Measurements from ENCODE around the gene TMCC1.

DNA sequence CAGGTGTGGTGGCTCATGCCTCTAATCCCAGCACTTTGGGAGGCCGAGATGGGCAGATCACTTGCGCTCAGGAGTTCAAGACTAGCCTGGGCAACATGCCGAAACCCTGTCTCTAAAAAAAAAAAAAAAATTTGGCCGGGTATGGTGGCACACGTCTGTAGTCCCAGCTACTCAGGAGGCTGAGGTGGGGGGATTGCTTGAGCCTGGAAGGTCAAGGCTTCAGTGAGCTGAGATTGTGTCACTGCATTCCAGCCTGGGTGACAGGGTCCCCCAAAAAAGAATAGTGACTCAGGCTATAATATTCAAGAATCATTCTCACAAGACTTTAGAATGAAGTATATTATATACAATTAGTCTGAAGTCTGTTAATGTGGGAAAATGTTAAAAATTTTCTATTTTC, 216.5 kb downstream of the TMCC1 start:
- TF ChIP-seq GATA2 (IDR thresholded peaks at IDR 0.05; ENCODE audit: low read depth, low read length) (no peak), GATA3 (IDR thresholded peaks at IDR 0.05; ENCODE audit: low read depth, low read length) (no peak)

All from SH-SY5Y (cell line).